ENCODE measurements around the gene SYT5.

DNA sequence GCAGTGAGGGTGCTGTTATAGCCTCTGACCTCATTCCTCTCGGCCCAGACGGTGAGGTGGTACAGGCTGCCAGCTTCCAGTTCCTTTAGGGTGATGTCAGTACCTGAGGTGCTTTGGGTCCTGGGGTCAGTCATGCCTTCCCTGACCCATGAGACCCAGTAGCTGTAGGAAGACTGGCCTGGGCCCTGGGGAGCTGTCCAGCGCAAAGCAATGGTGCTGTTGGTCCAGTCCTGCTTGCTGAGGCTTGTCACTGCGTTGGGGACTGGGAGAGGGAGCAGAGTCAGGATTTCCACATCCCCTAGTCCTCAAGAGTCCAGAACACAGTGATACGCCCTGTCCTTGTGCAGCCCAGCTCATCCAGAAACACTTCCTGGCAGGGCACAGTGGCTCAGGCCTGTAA, 18.6 kb upstream of the SYT5 start:
- TF ChIP-seq, protein P1, sequence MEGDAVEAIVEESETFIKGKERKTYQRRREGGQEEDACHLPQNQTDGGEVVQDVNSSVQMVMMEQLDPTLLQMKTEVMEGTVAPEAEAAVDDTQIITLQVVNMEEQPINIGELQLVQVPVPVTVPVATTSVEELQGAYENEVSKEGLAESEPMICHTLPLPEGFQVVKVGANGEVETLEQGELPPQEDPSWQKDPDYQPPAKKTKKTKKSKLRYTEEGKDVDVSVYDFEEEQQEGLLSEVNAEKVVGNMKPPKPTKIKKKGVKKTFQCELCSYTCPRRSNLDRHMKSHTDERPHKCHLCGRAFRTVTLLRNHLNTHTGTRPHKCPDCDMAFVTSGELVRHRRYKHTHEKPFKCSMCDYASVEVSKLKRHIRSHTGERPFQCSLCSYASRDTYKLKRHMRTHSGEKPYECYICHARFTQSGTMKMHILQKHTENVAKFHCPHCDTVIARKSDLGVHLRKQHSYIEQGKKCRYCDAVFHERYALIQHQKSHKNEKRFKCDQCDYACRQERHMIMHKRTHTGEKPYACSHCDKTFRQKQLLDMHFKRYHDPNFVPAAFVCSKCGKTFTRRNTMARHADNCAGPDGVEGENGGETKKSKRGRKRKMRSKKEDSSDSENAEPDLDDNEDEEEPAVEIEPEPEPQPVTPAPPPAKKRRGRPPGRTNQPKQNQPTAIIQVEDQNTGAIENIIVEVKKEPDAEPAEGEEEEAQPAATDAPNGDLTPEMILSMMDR (IDR thresholded peaks at IDR 0.05), result no peak
- TF ChIP-seq POLR2A (IDR thresholded peaks at IDR 0.05), result no peak

Data from thyroid gland (tissue), 4 donors.